Calu3 (cell line): Measurements from ENCODE around the gene PNPT1. TPM values are rescaled to one million over a fixed set of nuclear protein-coding genes. Genes with fewer than 3 reads are reported as not detected.
"Not testable (repeated sequence)": the region's sequence is repeated elsewhere in the genome, so short reads cannot be mapped to it uniquely, and the experiment has no call there.

Source experiments
- BruUV-seq: library from RNA; stranded (reverse); fragments of 400-500 nt; replicated peaks from 2 replicates; lab custom pipeline; 2021; lab: Mats Ljungman, UMichigan
- CTCF ChIA-PET: fragments of 300-600 bp; sonication (Branson Sonifier 250); formaldehyde crosslinking; loops from one replicate; lab custom pipeline; 2022; ENCODE audit warnings: antibody characterized with exemption; lab: Charles Lee
- DNase-seq: peaks from one replicate; pipeline ENCODE4 v3.0.0; 2022
- H3K27ac Mint-ChIP-seq: one replicate; pipeline ENCODE4 v1.8.0; 2022; ENCODE audit warnings: mixed read lengths; ENCODE audit not compliant: unreplicated experiment
- H3K27me3 Mint-ChIP-seq: one replicate; pipeline ENCODE4 v1.8.0; 2022; ENCODE audit warnings: mixed read lengths; ENCODE audit not compliant: unreplicated experiment
- H3K36me3 Mint-ChIP-seq: one replicate; pipeline ENCODE4 v1.8.0; 2022; ENCODE audit warnings: mild to moderate bottlenecking, moderate library complexity, mixed read lengths; ENCODE audit not compliant: insufficient read depth, unreplicated experiment
- H3K4me1 Mint-ChIP-seq: one replicate; pipeline ENCODE4 v1.8.0; 2022; ENCODE audit warnings: mild to moderate bottlenecking, low read depth, mixed read lengths; ENCODE audit not compliant: unreplicated experiment
- H3K4me3 Mint-ChIP-seq: one replicate; pipeline ENCODE4 v1.8.0; 2022; ENCODE audit warnings: mild to moderate bottlenecking, low read depth, moderate library complexity, mixed read lengths; ENCODE audit not compliant: unreplicated experiment
- H3K9me3 Mint-ChIP-seq: one replicate; pipeline ENCODE4 v1.8.0; 2022; ENCODE audit warnings: low read depth, mixed read lengths; ENCODE audit not compliant: unreplicated experiment
- intact Hi-C: fragments of 100-400 bp; cut with micrococcal nuclease; formaldehyde crosslinking; loops from one replicate; pipeline ENCODE4 v1.10.0; 2022; ENCODE audit not compliant: unreplicated experiment
- total RNA-seq: library from RNA; stranded (reverse); gene quantifications from 2 replicates; pipeline ENCODE4 v1.2.3, GENCODE V29; 2022
- TF ChIP-seq, protein P1 (sequence below): fragments of 200-600 bp; IDR thresholded peaks from one replicate; pipeline ENCODE4 v1.8.0; 2022; ENCODE audit warnings: antibody characterized with exemption; ENCODE audit not compliant: unreplicated experiment

PNPT1 gene
- total RNA-seq, 1 experiment from 2014 or later = 58.5 TPM

GRCh38 chr2:55712477-55713060, 18.9 kb upstream of the PNPT1 start:
- Mint-ChIP-seq H3K4me3 (no peak overlapping the region), H3K27me3 (no peaks in the 10 kb centered on the region), H3K36me3 (no peaks in the 10 kb centered on the region), H3K4me1 (no peaks in the 10 kb centered on the region), H3K9me3 (no peaks in the 10 kb centered on the region), H3K27ac (no peak overlapping the region)
- intact Hi-C loops = no loop called here
- no peak for DNase-seq
- TF ChIP-seq, protein P1, sequence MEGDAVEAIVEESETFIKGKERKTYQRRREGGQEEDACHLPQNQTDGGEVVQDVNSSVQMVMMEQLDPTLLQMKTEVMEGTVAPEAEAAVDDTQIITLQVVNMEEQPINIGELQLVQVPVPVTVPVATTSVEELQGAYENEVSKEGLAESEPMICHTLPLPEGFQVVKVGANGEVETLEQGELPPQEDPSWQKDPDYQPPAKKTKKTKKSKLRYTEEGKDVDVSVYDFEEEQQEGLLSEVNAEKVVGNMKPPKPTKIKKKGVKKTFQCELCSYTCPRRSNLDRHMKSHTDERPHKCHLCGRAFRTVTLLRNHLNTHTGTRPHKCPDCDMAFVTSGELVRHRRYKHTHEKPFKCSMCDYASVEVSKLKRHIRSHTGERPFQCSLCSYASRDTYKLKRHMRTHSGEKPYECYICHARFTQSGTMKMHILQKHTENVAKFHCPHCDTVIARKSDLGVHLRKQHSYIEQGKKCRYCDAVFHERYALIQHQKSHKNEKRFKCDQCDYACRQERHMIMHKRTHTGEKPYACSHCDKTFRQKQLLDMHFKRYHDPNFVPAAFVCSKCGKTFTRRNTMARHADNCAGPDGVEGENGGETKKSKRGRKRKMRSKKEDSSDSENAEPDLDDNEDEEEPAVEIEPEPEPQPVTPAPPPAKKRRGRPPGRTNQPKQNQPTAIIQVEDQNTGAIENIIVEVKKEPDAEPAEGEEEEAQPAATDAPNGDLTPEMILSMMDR = no peak
- no TSS peak for BruUV-seq
- CTCF ChIA-PET = no interaction called here

DNA sequence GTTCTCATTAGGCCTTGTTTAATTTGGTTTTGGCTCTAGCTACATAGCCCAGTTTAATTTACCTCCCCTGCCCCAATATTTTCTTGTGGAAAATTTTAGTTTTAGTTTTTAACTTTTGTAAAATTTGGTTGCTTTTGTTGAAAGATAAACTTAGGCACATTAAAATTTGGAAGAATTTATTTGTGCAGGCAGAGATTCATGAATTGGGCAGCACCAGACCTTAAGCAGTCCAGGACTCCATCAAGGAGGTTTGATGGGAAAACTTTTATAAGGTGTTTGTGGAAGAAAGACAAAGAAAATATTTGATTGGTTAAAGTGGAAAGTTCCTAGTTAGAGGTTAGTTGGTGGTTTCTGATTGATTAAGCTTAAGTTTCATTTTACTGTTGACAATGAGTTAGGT, 16.4 kb upstream of the PNPT1 start:
- no peak overlapping the region for H3K27ac Mint-ChIP-seq
- peaks cover under 1% of the 10 kb centered on the region for H3K27me3 Mint-ChIP-seq
- BruUV-seq = no TSS peak
- H3K4me1 Mint-ChIP-seq = no peaks in the 10 kb centered on the region
- H3K36me3 Mint-ChIP-seq = no peaks in the 10 kb centered on the region
- no peak for DNase-seq
- CTCF ChIA-PET = no interaction called here
- intact Hi-C loops = no loop called here
- TF ChIP-seq, protein P1 = no peak
- H3K4me3 Mint-ChIP-seq = no peak overlapping the region
- H3K9me3 Mint-ChIP-seq = no peaks in the 10 kb centered on the region

- Mint-ChIP-seq H3K36me3 (no peaks in the 10 kb centered on the region), H3K4me3 (no peak overlapping the region), H3K9me3 (no peaks in the 10 kb centered on the region), H3K4me1 (no peaks in the 10 kb centered on the region), H3K27ac (no peak overlapping the region), H3K27me3 (peaks cover 19% of the 10 kb centered on the region)
- no TSS peak for BruUV-seq
- CTCF ChIA-PET = no interaction called here
- no peak for DNase-seq
- TF ChIP-seq, protein P1 = no peak
- intact Hi-C loops = no loop called here
These were observed 14.1 kb upstream of the PNPT1 start for GRCh38 chr2:55707751-55708150.

DNA sequence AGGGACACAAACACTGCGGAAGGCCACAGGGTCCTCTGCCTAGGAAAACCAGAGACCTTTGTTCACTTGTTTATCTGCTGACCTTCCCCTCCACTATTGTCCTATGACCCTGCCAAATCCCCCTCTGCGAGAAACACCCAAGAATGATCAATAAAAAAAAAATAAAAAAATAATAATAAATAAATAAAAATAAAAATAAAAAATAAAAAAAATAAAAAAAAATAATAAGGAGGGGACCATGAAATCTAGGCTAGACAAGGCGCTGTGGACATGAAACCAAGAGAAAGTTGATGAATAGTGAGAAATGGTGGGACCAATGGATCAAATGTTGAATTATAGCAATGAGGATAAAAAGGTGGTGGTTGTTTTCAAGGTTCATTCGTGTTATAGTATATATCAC, 12.6 kb upstream of the PNPT1 start:
- BruUV-seq, DNase-seq, H3K4me3 Mint-ChIP-seq: not testable (repeated sequence)

GRCh38 chr2:55705027-55705653, 11.5 kb upstream of the PNPT1 start:
- H3K27ac Mint-ChIP-seq = no peak overlapping the region
- H3K27me3 Mint-ChIP-seq = peaks cover 19% of the 10 kb centered on the region
- DNase-seq = no peak
- H3K4me1 Mint-ChIP-seq = no peaks in the 10 kb centered on the region
- H3K4me3 Mint-ChIP-seq = no peak overlapping the region
- BruUV-seq = no TSS peak
- TF ChIP-seq, protein P1 = no peak
- no peaks in the 10 kb centered on the region for H3K36me3 Mint-ChIP-seq
- CTCF ChIA-PET = interaction anchor here (0.6 kb wide), 1 partner anchor 899 kb away, joined by 5 read pairs; no protein-coding TSS in a partner anchor
- intact Hi-C loops = no loop called here
- H3K9me3 Mint-ChIP-seq = no peaks in the 10 kb centered on the region

More for the DNA sequence above, 12.6 kb upstream of the PNPT1 start:
- H3K36me3 Mint-ChIP-seq, CTCF ChIA-PET, H3K27ac Mint-ChIP-seq, H3K9me3 Mint-ChIP-seq, H3K4me1 Mint-ChIP-seq, intact Hi-C loops: not testable (repeated sequence)
- peaks cover 19% of the 10 kb centered on the region for H3K27me3 Mint-ChIP-seq
